ENCODE data around the gene MYO7A.

MYO7A gene

GRCh38 chr11:77147668-77148321 is 19.7 kb downstream of the MYO7A start:
- DNase-seq: peak; percentile 25

GRCh38 chr11:77148963-77149715 is 21.1 kb downstream of the MYO7A start:
- no peak for DNase-seq

GRCh38 chr11:77149716-77150392 is 21.8 kb downstream of the MYO7A start:
- DNase-seq: no peak

DNA sequence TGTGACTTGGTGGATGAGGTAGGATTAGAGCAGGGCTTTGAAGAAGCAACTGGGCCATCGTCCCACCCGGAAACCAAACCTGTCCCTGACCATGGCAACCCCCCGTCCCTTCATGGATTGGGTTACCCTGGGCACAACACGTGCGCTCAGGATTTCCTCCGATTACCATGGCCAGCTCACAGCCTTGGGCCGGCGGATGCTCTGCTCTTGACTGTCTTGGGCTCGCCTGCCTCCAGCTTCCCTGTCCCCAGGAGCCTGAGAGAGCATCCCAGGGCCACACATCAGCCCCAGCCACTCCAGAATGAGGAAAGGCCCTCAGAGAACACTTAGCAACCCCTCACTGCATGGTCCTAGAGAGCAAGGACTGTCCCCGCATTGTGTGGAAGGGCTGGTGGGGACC is 22.8 kb downstream of the MYO7A start:
- no peak for DNase-seq

- peak; percentile 81 for DNase-seq
Measured at GRCh38 chr11:77151804-77152509, 23.9 kb downstream of the MYO7A start.

DNA sequence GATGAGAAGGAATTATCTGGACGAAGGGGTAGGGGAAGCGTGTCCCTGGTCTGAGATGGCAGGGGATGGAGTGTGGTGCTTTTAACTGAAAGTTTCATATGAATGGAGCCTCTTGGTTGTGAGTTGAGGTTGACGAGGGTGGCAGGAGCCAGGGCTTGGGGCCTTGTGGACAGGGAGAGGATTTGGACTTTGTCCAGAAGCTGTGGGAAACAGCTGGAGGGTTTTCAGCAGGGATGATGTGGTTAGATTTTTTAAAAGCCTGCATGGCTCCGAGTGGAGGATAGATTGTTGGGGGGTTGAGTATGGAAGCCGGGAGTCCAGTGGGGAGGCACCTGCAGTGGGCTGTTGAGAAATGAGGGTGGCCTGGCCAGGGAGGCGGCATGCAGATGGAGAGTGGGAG is 24.8 kb downstream of the MYO7A start:
- no peak for DNase-seq

- no peak for DNase-seq
Measured at GRCh38 chr11:77153276-77154185, 25.5 kb downstream of the MYO7A start.

- no peak for DNase-seq
Measured at GRCh38 chr11:77154381-77155081, 26.5 kb downstream of the MYO7A start.

- no peak for DNase-seq
Measured at GRCh38 chr11:77155082-77155475, 27.0 kb downstream of the MYO7A start.

- no peak for DNase-seq
Measured at GRCh38 chr11:77155556-77156130, 27.6 kb downstream of the MYO7A start.

GRCh38 chr11:77156396-77157195 is 28.6 kb downstream of the MYO7A start:
- no peak for DNase-seq

DNA sequence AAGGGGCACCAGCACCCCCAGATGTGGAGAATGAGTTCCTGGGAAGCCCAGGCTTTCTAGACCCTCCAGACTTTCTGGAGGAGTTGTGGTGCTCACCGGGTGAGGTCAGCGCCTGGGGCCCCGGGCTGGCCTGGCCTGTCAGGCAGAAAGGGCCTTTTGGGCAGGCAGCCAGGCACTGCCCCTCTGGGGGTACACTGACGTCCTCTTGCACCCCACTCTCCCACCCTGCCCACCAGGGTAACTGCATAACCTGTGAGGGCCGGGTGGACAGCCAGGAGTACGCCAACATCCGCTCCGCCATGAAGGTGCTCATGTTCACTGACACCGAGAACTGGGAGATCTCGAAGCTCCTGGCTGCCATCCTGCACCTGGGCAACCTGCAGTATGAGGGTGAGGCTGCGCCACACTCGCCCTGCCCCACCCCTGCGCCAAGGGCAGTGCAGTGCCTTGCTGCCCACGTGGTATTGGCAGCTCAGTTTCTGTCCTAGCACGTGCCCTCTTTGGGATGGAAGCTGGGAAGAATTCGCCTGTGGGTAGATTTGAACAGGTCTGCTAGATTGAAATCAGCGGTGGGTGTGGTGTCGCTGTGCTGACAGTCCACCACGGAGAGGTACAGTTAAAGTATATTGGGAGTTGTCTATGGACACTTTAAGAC is 30.1 kb downstream of the MYO7A start:
- DNase-seq: no peak

DNA sequence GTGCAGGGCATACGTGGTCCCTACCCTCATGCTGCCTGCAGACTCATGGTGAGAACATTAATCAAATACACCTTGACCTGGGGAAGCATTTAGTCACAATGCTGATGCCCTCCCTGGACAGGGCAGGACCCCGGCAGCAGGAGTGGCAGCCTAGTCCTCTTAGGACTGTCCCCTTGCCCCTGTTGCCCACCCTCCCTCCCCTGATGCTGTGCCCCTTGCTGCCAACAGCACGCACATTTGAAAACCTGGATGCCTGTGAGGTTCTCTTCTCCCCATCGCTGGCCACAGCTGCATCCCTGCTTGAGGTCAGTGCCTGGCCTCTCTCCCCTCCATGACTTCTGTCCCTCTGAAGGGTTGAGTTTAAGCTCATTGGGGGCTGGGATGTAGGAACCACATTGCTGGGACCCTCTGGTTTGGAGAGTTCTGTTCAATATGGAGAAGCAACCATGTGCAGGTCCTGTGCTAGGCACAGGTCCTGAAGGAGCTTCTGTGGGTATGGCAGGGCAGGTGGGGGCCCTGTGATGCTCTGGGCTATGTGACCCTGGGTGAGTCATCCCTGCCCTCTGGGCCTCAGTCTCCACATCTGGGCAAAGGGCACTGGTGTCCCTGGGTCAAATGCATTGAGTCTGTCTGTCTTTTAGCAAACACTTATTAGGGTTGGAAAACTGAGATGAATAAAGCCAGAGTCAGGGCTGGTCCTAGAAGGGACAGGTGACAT is 31.3 kb downstream of the MYO7A start:
- DNase-seq: no peak

DNA sequence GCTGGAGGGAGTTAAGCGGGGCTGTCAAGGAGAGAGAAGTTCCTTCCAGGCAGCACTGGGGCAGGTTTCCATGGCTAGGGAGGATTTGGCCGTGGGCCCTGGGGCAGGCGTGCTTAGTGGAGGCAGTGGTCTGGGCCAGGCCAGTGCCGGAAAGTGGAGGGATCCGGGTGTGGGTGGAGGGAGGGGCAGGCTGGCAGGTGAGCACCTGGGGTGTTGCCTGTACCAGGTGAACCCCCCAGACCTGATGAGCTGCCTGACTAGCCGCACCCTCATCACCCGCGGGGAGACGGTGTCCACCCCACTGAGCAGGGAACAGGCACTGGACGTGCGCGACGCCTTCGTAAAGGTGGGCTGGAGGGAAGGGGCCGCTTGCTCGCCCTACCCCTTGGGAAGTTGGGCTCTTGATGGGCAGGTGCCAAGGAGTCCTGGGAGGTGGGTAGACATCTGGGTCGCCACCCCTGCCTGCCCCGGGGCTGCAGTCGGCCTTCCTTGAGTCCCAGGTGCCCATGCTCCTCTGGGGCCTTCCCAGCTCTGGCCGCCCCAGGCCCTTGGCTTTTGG is 32.0 kb downstream of the MYO7A start:
- no peak for DNase-seq

DNA sequence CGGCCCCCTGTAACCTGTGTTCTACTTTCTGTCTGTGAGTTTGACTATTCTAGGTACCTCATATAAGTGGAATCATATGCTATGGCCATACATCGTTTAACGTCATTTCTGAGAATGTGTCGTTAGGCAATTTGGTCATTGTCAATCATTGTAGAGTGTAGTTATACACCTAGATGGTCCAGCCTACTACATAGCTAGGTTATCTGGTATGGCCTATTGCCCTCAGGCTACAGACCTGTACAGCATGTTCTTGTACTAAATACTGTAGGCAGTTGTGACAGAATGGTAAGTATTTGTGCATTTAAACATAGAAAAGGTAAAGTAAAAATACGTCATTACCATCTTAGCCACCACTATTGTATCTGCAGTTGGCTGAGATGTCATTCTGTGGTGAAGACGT is 35.2 kb downstream of the MYO7A start:
- no peak for DNase-seq

DNA sequence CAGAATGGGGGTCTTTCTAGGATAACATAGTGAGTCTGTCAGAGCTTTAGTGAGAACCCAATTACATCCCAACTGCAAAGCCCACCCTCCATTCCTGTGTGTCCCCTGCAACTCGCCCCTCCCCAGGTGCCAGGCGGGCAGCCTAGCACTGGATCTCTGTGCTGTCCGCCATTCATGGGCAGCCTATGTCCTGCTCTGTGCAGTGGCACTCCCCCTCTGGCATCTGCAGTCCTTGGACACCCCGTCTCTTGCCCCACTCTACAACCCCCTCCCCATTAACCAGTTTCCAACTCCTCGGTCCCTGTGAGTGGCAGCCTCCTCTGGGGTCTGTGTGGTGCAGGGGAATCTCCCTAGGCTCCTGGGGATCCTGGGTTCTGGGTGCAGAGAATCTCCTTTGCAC is 37.0 kb downstream of the MYO7A start:
- DNase-seq: no peak

DNA sequence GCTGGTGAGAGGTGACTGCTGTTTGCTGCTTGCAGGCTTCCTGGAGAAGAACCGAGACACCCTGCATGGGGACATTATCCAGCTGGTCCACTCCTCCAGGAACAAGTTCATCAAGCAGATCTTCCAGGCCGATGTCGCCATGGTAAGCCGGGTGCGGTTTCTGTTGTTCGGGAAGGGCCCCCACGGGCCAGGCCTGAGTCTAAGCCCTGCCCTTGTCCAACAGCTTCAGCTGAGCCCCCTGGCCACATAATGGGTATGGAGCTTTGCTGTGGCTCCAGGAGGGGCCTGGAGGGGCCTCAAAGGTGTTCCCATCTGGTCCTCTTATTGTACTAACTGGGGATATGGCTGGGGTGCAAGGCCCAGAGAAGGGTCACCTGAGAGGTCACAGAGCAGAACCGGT is 38.0 kb downstream of the MYO7A start:
- no peak for DNase-seq

GRCh38 chr11:77167111-77167626 is 39.1 kb downstream of the MYO7A start:
- DNase-seq: no peak

- no peak for DNase-seq
Measured at GRCh38 chr11:77167791-77168190, 39.7 kb downstream of the MYO7A start.

Measured in activated CD4-positive, alpha-beta T cell treated with anti-CD3 and anti-CD28 coated beads, Interleukin-10, Interleukin-2, amounts not matched to agents 100 ng/mL and 50 ng/mL, durations not matched to agents 16 hours and 8 hours (primary cell).